Measurements from ENCODE around the gene OR10H3.

DNA sequence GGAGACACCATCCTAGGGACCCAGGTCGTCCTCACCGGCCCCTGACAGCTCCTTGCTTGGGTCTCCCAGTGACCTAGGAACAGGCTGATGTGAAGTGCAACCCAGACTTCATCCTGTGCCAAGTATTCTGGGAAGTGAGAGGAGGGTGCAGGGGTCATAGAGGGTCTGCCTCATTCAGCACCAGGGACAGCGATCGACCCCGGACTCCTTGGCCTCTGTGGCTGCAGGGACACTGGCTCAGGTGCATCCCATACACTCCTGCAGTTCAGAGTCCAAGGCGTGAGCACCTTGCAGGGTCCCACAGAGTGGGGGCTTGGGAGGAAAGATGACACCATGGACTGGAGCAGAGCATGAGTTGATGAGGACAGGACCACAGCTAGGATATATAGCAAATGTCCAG, 20.0 kb upstream of the OR10H3 start:
- TF ChIP-seq, protein P1, sequence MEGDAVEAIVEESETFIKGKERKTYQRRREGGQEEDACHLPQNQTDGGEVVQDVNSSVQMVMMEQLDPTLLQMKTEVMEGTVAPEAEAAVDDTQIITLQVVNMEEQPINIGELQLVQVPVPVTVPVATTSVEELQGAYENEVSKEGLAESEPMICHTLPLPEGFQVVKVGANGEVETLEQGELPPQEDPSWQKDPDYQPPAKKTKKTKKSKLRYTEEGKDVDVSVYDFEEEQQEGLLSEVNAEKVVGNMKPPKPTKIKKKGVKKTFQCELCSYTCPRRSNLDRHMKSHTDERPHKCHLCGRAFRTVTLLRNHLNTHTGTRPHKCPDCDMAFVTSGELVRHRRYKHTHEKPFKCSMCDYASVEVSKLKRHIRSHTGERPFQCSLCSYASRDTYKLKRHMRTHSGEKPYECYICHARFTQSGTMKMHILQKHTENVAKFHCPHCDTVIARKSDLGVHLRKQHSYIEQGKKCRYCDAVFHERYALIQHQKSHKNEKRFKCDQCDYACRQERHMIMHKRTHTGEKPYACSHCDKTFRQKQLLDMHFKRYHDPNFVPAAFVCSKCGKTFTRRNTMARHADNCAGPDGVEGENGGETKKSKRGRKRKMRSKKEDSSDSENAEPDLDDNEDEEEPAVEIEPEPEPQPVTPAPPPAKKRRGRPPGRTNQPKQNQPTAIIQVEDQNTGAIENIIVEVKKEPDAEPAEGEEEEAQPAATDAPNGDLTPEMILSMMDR (IDR thresholded peaks at IDR 0.05 in 4 of 5, conservative IDR thresholded peaks at IDR 0.05 in 1 of 5) = no peak
- no peak for TF ChIP-seq POLR2A (IDR thresholded peaks at IDR 0.05)

Measured in gastrocnemius medialis (tissue), 4 donors.